Inflammatory macrophage treated with lipopolysaccharide for 1 hour (primary cell): ENCODE measurements around the gene CUTC.
"Not testable (repeated sequence)": the region's sequence is repeated elsewhere in the genome, so short reads cannot be mapped to it uniquely, and the experiment has no call there.

Source experiments
- DNase-seq, 2 donors: peaks; one replicate each; pipeline ENCODE4 v3.0.0-alpha.2; 2020 to 2022

CUTC gene

GRCh38 chr10:99732033-99732842 is at the start of gene CUTC, which contains the start of gene COX15:
CUTC (plus strand) TSS chr10:99732234; CDS start chr10:99732349, 115 bp downstream.
COX15 (minus strand) TSS chr10:99732127; CDS start chr10:99732049, 78 bp downstream.
- peak; percentile 93 to 97 for DNase-seq

- no peak for DNase-seq
Measured at GRCh38 chr10:99682752-99683151, 49.3 kb upstream of the CUTC start.

- DNase-seq, result peak; percentile 79 to 86
Measured at GRCh38 chr10:99685597-99685967, 46.5 kb upstream of the CUTC start.

GRCh38 chr10:99689461-99689860 is 42.6 kb upstream of the CUTC start:
- no peak for DNase-seq

GRCh38 chr10:99693933-99694583 is 38.0 kb upstream of the CUTC start:
- DNase-seq, result no peak

- no peak for DNase-seq
Measured at GRCh38 chr10:99695761-99696160, 36.3 kb upstream of the CUTC start.

- no peak for DNase-seq
Measured at GRCh38 chr10:99698504-99699080, 33.4 kb upstream of the CUTC start.

- no peak for DNase-seq
Measured at GRCh38 chr10:99700649-99701048, 31.4 kb upstream of the CUTC start.

GRCh38 chr10:99708428-99709012 is 23.5 kb upstream of the CUTC start:
- no peak for DNase-seq

GRCh38 chr10:99709480-99710229 is 22.4 kb upstream of the CUTC start:
- DNase-seq, result no peak

GRCh38 chr10:99711129-99711719 is 20.8 kb upstream of the CUTC start:
- DNase-seq, result peak; percentile 44 to 83

- DNase-seq, result no peak
Measured at GRCh38 chr10:99714446-99714845, 17.6 kb upstream of the CUTC start.

- no peak for DNase-seq
Measured at GRCh38 chr10:99720387-99720786, 11.6 kb upstream of the CUTC start.

GRCh38 chr10:99730026-99730425 is 2.0 kb upstream of the CUTC start:
- no peak for DNase-seq

GRCh38 chr10:99731306-99732032 is 565 bp upstream of the CUTC start:
- DNase-seq, result peak; percentile 23 to 32

GRCh38 chr10:99733366-99733765 is 1.3 kb downstream of the CUTC start:
- no peak for DNase-seq

- DNase-seq, result not testable (repeated sequence)
Measured at GRCh38 chr10:99734111-99734510, 2.1 kb downstream of the CUTC start.

- DNase-seq, result no peak
Measured at GRCh38 chr10:99740260-99740659, 8.2 kb downstream of the CUTC start.

- no peak for DNase-seq
Measured at GRCh38 chr10:99740933-99741559, 9.0 kb downstream of the CUTC start.

- no peak for DNase-seq
Measured at GRCh38 chr10:99742254-99742653, 10.2 kb downstream of the CUTC start.

GRCh38 chr10:99742701-99743100 is 10.7 kb downstream of the CUTC start:
- DNase-seq, result no peak
